Esophagus muscularis mucosa (tissue), 4 donors: ENCODE data around the gene UBLCP1. TPM values are rescaled to one million over a fixed set of nuclear protein-coding genes. Genes with fewer than 3 reads are reported as not detected.

Experiments
- DNase-seq: peaks from one replicate; pipeline ENCODE4 v3.0.0-alpha.2; 2017; ENCODE audit errors: extremely low spot score
- H3K27ac ChIP-seq, 4 donors: fragments of 200-600 bp; sonication (generic); replicated peaks in 1 of 4; 1 replicate in 3 of 4; 2 replicates in 1 of 4; pipeline ENCODE4 v1.5.1; 2016 to 2019; ENCODE audit warnings: mild to moderate bottlenecking in 1 of 4
- H3K27me3 ChIP-seq, 4 donors: fragments of 200-600 bp; sonication (generic); one replicate each; pipeline versions ENCODE4 v1.5.1 to v1.6.0; 2016 to 2019
- H3K36me3 ChIP-seq, 4 donors: fragments of 200-600 bp; sonication (generic); one replicate each; pipeline ENCODE4 v1.5.1; 2016 to 2019
- H3K4me1 ChIP-seq, 4 donors: fragments of 200-600 bp; sonication (generic); one replicate each; pipeline ENCODE4 v1.5.1; 2016 to 2019
- H3K4me3 ChIP-seq, 4 donors: fragments of 200-600 bp; sonication (generic); 1 replicate in 2 of 4; 2 replicates in 2 of 4; pipeline ENCODE4 v1.5.1; 2016 to 2019; ENCODE audit warnings: mild to moderate bottlenecking in 4 of 4, moderate library complexity in 1 of 4
- H3K9me3 ChIP-seq, 4 donors: fragments of 200-600 bp; sonication (generic); 1 replicate in 3 of 4; 2 replicates in 1 of 4; pipeline ENCODE4 v1.5.1; 2016 to 2019
- EP300 ChIP-seq: sonication (generic); formaldehyde crosslinking; IDR thresholded peaks from one replicate; pipeline ENCODE4 v1.6.1; 2017; ENCODE audit warnings: antibody characterized with exemption
- POLR2A ChIP-seq: fragments of 450-650 bp; IDR thresholded peaks from one replicate; pipeline ENCODE4 v1.6.1; 2017; ENCODE audit warnings: antibody characterized with exemption, moderate library complexity, mild to moderate bottlenecking, low read depth
- POLR2AphosphoS5 ChIP-seq, 2 donors: sonication (generic); formaldehyde crosslinking; IDR thresholded peaks; one replicate each; pipeline ENCODE4 v1.6.1; 2017; ENCODE audit warnings: antibody characterized with exemption in 2 of 2
- WGBS: methylation state at CpG from one replicate; pipeline ENCODE4 v1.1.5; 2018; 5-methylcytosine and 5-hydroxymethylcytosine counted together
- intact Hi-C: fragments of 100-400 bp; cut with DNase I; formaldehyde crosslinking; loops from one replicate; pipeline ENCODE4 v1.15.1; 2023
- total RNA-seq, 4 donors: library from RNA; depleted of rRNA; stranded (reverse); fragments of >200 nt; gene quantifications; one replicate each; pipeline versions ENCODE4 v1.1.0 to v1.2.1, GENCODE V29; 2016
- TF ChIP-seq, protein P1 (sequence below), 3 experiments: fragments of 200-600 bp in 2 of 3; fragments of 450-650 bp in 1 of 3; sonication (generic) in 2 of 3; IDR thresholded peaks; one replicate each; pipeline ENCODE4 v1.5.1; 2017 to 2019; ENCODE audit warnings: antibody characterized with exemption in 3 of 3, mild to moderate bottlenecking in 2 of 3, moderate library complexity in 1 of 3

UBLCP1 gene
- total RNA-seq, 4 donors from 2014 or later, result 17.5 to 22.8 (median 21.1) TPM

DNA sequence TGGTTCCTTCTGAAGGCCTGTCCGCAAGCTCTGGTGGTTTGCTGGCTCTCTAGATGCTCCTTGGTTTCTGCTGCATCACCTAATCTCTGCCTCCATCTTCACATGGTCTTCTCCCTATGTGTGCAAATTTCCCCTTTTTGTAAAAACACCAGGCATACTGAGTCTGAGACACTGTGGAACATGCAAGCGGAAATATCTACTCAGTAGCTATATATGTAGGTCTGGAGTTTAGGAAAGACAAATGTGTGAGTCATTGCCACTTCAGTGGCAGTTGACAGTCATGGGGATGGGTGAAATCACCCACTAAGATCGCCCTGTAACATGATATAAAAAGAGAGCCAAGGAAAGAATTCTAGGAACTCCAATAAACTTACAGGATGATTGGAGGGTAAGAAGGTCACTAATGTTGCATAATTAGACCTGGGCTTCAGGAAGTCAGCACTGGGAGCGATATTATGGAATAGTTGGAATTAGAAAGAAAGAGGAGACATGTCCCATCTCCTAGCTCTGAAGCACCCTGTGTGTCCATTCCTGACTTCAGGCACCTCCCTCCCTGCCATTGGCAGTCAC, 22.7 kb upstream of the UBLCP1 start:
- H3K9me3 ChIP-seq, result no peaks in the 10 kb centered on the region
- intact Hi-C loops, result no loop called here
- TF ChIP-seq, protein P1, sequence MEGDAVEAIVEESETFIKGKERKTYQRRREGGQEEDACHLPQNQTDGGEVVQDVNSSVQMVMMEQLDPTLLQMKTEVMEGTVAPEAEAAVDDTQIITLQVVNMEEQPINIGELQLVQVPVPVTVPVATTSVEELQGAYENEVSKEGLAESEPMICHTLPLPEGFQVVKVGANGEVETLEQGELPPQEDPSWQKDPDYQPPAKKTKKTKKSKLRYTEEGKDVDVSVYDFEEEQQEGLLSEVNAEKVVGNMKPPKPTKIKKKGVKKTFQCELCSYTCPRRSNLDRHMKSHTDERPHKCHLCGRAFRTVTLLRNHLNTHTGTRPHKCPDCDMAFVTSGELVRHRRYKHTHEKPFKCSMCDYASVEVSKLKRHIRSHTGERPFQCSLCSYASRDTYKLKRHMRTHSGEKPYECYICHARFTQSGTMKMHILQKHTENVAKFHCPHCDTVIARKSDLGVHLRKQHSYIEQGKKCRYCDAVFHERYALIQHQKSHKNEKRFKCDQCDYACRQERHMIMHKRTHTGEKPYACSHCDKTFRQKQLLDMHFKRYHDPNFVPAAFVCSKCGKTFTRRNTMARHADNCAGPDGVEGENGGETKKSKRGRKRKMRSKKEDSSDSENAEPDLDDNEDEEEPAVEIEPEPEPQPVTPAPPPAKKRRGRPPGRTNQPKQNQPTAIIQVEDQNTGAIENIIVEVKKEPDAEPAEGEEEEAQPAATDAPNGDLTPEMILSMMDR (IDR thresholded peaks at IDR 0.05), result no peak
- no peak for TF ChIP-seq POLR2A
- TF ChIP-seq POLR2AphosphoS5 (IDR thresholded peaks at IDR 0.05), result no peak
- TF ChIP-seq EP300, result no peak
- no peaks in the 10 kb centered on the region for H3K27me3 ChIP-seq
- no peak overlapping the region for H3K4me3 ChIP-seq
- H3K27ac ChIP-seq, result no peak overlapping the region
- WGBS, result 81% methylated on average over 4 of the region's 4 CpGs
- no peak for DNase-seq
- H3K4me1 ChIP-seq, result no peaks in the 10 kb centered on the region
- H3K36me3 ChIP-seq, result no peaks in the 10 kb centered on the region

DNA sequence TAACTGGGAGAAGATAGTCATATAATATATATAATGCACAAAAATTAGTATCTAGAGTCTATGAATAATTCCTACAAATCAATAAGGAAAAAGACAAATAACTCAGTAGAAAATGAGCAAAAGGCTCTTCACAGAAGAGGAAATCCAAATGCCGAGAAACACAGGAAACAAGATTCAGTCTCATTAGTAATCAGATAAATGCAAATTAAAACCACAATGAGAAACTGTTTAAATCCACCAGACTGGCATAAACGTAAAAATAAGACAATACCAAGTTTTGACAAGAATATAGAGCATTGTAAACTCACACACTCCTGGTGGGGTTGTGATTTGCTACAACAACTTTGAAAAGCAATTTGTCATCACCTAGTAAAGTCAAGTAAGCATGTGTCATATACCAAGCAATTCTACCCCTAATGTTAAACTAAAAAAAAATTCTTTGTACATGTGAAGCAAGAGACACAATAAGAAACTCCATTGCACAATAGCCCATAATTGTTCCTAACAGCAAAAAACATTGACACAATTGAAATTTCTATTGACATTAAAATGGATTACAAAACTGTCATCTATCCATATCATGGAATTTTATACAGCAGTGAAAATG, 21.0 kb upstream of the UBLCP1 start:
- intact Hi-C loops, result no loop called here
- no peak for TF ChIP-seq EP300
- no peak for TF ChIP-seq POLR2A
- TF ChIP-seq POLR2AphosphoS5 (IDR thresholded peaks at IDR 0.05), result no peak

DNA sequence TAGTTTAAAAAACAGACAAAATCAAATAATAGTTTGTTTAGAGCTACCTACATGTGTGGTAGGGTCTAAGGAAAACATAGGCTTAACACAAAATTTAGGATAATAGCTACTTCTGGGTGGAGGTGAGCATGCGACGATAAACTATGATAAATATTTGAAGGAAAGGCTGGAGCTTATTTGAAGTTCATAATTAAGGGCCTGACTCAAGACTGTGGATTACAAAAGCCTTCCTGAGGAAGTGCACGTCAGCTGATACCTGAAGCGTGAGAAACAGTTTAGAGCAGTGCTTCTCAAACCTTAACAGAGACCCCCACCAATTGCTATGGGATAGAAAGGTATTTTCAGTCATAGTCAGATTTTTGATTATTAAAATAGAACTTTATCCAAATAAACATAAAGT, 20.4 kb upstream of the UBLCP1 start:
- Histone ChIP-seq H3K27me3 (peaks cover 0 to 5% (median 0%) of the 10 kb centered on the region in 4 donors), H3K27ac (no peak overlapping the region), H3K36me3 (no peaks in the 10 kb centered on the region), H3K4me1 (no peaks in the 10 kb centered on the region), H3K9me3 (no peaks in the 10 kb centered on the region), H3K4me3 (no peak overlapping the region)
- TF ChIP-seq, protein P1 (IDR thresholded peaks at IDR 0.05), result no peak
- TF ChIP-seq POLR2A (no peak), POLR2AphosphoS5 (IDR thresholded peaks at IDR 0.05) (no peak), EP300 (no peak)
- no peak for DNase-seq
- WGBS, result 62% methylated on average over 4 of the region's 4 CpGs
- intact Hi-C loops, result no loop called here

More for the DNA sequence above, 21.0 kb upstream of the UBLCP1 start:
- DNase-seq, result no peak
- H3K9me3 ChIP-seq, result no peaks in the 10 kb centered on the region
- no peak overlapping the region for H3K4me3 ChIP-seq
- WGBS, result 61% methylated on average over 2 of the region's 2 CpGs
- H3K4me1 ChIP-seq, result no peaks in the 10 kb centered on the region
- no peaks in the 10 kb centered on the region for H3K36me3 ChIP-seq
- H3K27ac ChIP-seq, result no peak overlapping the region
- peaks cover 0 to 2% (median 0%) of the 10 kb centered on the region in 4 donors for H3K27me3 ChIP-seq

DNA sequence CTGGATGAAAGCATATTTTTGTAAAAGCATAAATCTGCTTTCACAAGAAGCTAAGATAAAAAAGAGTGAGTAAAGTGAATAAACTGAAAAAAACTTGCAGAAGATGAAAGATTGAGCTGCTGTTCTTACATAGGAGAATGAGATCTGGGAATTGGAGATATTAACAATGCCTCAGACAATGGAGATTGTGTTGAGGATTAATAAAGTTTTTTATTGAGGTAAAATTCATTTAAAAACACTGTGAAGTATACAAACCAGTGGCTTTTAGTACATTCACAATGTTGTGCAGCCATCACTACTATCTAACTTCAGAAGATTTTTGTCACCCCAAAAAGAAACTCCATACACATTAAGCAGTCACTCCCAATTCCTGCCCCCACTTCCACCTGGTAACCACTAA, 19.7 kb upstream of the UBLCP1 start:
- intact Hi-C loops, result no loop called here
- no peak overlapping the region for H3K27ac ChIP-seq
- peaks cover 0 to 5% (median 0%) of the 10 kb centered on the region in 4 donors for H3K27me3 ChIP-seq
- no peaks in the 10 kb centered on the region for H3K36me3 ChIP-seq
- no peaks in the 10 kb centered on the region for H3K9me3 ChIP-seq
- no peaks in the 10 kb centered on the region for H3K4me1 ChIP-seq
- DNase-seq, result no peak
- TF ChIP-seq POLR2A, result no peak
- TF ChIP-seq EP300, result no peak
- no peak overlapping the region for H3K4me3 ChIP-seq

DNA sequence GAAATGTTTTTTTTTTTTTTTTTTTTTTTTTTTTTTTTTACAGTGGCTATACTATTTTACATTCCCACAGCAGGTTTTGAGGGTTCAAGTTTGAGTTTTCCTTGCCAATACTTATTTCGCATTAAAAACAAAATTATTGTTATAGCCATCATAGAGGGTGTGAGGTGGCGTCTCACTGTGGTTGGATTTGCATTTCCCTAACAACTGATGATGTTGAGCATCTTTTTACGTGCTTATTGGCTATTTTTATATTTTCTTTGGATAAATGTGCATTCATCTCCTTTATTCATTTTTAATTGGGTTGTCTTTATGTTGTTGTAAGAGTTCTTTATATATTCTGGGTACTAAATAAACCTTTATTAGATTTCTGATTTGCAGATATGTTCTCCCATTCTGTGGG, 18.9 kb upstream of the UBLCP1 start:
- Histone ChIP-seq H3K4me1 (no peaks in the 10 kb centered on the region), H3K4me3 (no peak overlapping the region), H3K27ac (no peak overlapping the region), H3K9me3 (no peaks in the 10 kb centered on the region), H3K36me3 (no peaks in the 10 kb centered on the region), H3K27me3 (peaks cover 0 to 5% (median 0%) of the 10 kb centered on the region in 4 donors)
- TF ChIP-seq POLR2AphosphoS5 (IDR thresholded peaks at IDR 0.05) (no peak), POLR2A (no peak), EP300 (no peak)
- TF ChIP-seq, protein P1 (IDR thresholded peaks at IDR 0.05), result no peak
- intact Hi-C loops, result no loop called here
- no peak for DNase-seq
- WGBS, result 66% methylated on average over 3 of the region's 3 CpGs
